HEK293 (cell line): ENCODE measurements around the gene SENP7.

Experiments used
- CTCF ChIA-PET: fragments of 350-600 bp; formaldehyde crosslinking; extraction: SDS; loops from one replicate; lab custom pipeline; 2021; ENCODE audit warnings: antibody characterized with exemption; lab: Yijun Ruan, JAX
- POLR2A ChIA-PET: fragments of 300-600 bp; formaldehyde crosslinking; extraction: SDS; loops from one replicate; lab custom pipeline; 2020; ENCODE audit warnings: antibody characterized with exemption, inconsistent platforms; lab: Yijun Ruan, JAX
- H3K27ac ChIP-seq: fragments of 200-500 bp; sonication (Bioruptor generic); 2 replicates; pipeline ENCODE4 v1.5.1; 2014; ENCODE audit warnings: low read depth, low read length, control low read depth, inconsistent platforms; ENCODE audit errors: extremely low read depth
- H3K36me3 ChIP-seq, 2 experiments: fragments of 200-500 bp in 1 of 2; sonication (Bioruptor generic) in 1 of 2; 1 replicate in 1 of 2; 2 replicates in 1 of 2; pipeline ENCODE4 v1.5.1; 2014 to 2017; ENCODE audit warnings: inconsistent platforms in 2 of 2, low read length in 2 of 2; ENCODE audit not compliant: control insufficient read depth in 2 of 2, insufficient read depth in 1 of 2
- H3K4me1 ChIP-seq: fragments of 200-500 bp; sonication (Bioruptor generic); 2 replicates; pipeline ENCODE4 v1.5.1; 2014; ENCODE audit warnings: mild to moderate bottlenecking, low read length, inconsistent platforms; ENCODE audit not compliant: control insufficient read depth, insufficient read depth
- H3K4me3 ChIP-seq: 2 replicates; pipeline ENCODE4 v1.5.1; 2011; ENCODE audit warnings: low read depth, mild to moderate bottlenecking, control low read depth, low read length, moderate library complexity
- H3K9me3 ChIP-seq: fragments of 200-500 bp; sonication (Bioruptor generic); 2 replicates; pipeline ENCODE4 v1.5.1; 2014; ENCODE audit warnings: low read depth, low read length, inconsistent platforms; ENCODE audit not compliant: control insufficient read depth, insufficient read depth
- HIC1 ChIP-seq: fragments of 450-650 bp; formaldehyde crosslinking; IDR thresholded peaks from 2 replicates; pipeline ENCODE4 v1.5.1; 2016; ENCODE audit warnings: missing biosample characterization, missing genetic modification characterization
- OSR2 ChIP-seq: fragments of 450-650 bp; formaldehyde crosslinking; IDR thresholded peaks from 2 replicates; pipeline ENCODE4 v1.5.1; 2016; ENCODE audit warnings: missing biosample characterization, missing genetic modification characterization
- PRDM2 ChIP-seq: fragments of 450-650 bp; formaldehyde crosslinking; IDR thresholded peaks from 2 replicates; pipeline ENCODE4 v1.5.1; 2016; ENCODE audit warnings: missing biosample characterization, missing genetic modification characterization, borderline replicate concordance
- WT1 ChIP-seq: fragments of 450-650 bp; formaldehyde crosslinking; IDR thresholded peaks from 2 replicates; pipeline ENCODE4 v1.5.1; 2016; ENCODE audit warnings: missing biosample characterization, missing genetic modification characterization
- ZBTB49 ChIP-seq: fragments of 450-650 bp; formaldehyde crosslinking; IDR thresholded peaks from 2 replicates; pipeline ENCODE4 v1.5.1; 2016; ENCODE audit warnings: missing biosample characterization, missing genetic modification characterization, low read depth
- ZFP37 ChIP-seq: fragments of 450-650 bp; formaldehyde crosslinking; IDR thresholded peaks from 2 replicates; pipeline ENCODE4 v1.5.1; 2016; ENCODE audit warnings: missing biosample characterization, missing genetic modification characterization
- ZNF16 ChIP-seq: fragments of 450-650 bp; formaldehyde crosslinking; IDR thresholded peaks from 2 replicates; pipeline ENCODE4 v1.5.1; 2016; ENCODE audit warnings: low read depth, missing biosample characterization, missing genetic modification characterization
- ZNF280D ChIP-seq: fragments of 450-650 bp; formaldehyde crosslinking; IDR thresholded peaks from 2 replicates; pipeline ENCODE4 v1.5.1; 2016; ENCODE audit warnings: missing biosample characterization, missing genetic modification characterization
- ZNF398 ChIP-seq: fragments of 450-650 bp; formaldehyde crosslinking; IDR thresholded peaks from 2 replicates; pipeline ENCODE4 v1.5.1; 2017; ENCODE audit warnings: missing biosample characterization, missing genetic modification characterization
- ZNF48 ChIP-seq: fragments of 450-650 bp; formaldehyde crosslinking; IDR thresholded peaks from 2 replicates; pipeline ENCODE4 v1.5.1; 2016; ENCODE audit warnings: missing biosample characterization, missing genetic modification characterization
- ZNF530 ChIP-seq: fragments of 450-650 bp; formaldehyde crosslinking; IDR thresholded peaks from 2 replicates; pipeline ENCODE4 v1.5.1; 2016; ENCODE audit warnings: low read depth, missing biosample characterization, missing genetic modification characterization
- ZNF677 ChIP-seq: fragments of 450-650 bp; IDR thresholded peaks from 2 replicates; pipeline ENCODE4 v1.5.0; 2018; ENCODE audit warnings: missing biosample characterization, mild to moderate bottlenecking, missing genetic modification characterization, moderate library complexity
- ZNF692 ChIP-seq: fragments of 450-650 bp; formaldehyde crosslinking; IDR thresholded peaks from 2 replicates; pipeline ENCODE4 v1.5.1; 2016; ENCODE audit warnings: missing biosample characterization, missing genetic modification characterization
- ZNF701 ChIP-seq: fragments of 450-650 bp; formaldehyde crosslinking; IDR thresholded peaks from 2 replicates; pipeline ENCODE4 v1.5.1; 2016; ENCODE audit warnings: missing biosample characterization, missing genetic modification characterization
- ZNF777 ChIP-seq: fragments of 450-650 bp; formaldehyde crosslinking; IDR thresholded peaks from 2 replicates; pipeline ENCODE4 v1.5.1; 2017; ENCODE audit warnings: missing biosample characterization, missing genetic modification characterization, borderline replicate concordance
- ZSCAN30 ChIP-seq: fragments of 450-650 bp; IDR thresholded peaks from 2 replicates; pipeline ENCODE4 v1.5.1; 2018; ENCODE audit warnings: missing biosample characterization, mild to moderate bottlenecking, missing genetic modification characterization, moderate library complexity

Gene SENP7

GRCh38 chr3:101527906-101528305 lies 14.9 kb upstream of the SENP7 start (continued):
- TF ChIP-seq ZNF280D (tag by site-specific recombination): no peak
- no peak for TF ChIP-seq ZBTB49 (tag by site-specific recombination)
- no peak for TF ChIP-seq ZNF398 (tag by site-specific recombination)
- TF ChIP-seq ZNF701 (tag by site-specific recombination): no peak

GRCh38 chr3:101527441-101527840 lies 14.4 kb upstream of the SENP7 start:
- ChIA-PET CTCF (no interaction called here), POLR2A (no interaction called here)
- H3K4me1 ChIP-seq: no peaks in the 10 kb centered on the region
- no peak for TF ChIP-seq WT1
- TF ChIP-seq ZNF16: no peak
- TF ChIP-seq ZNF48 (tag by site-specific recombination): no peak
- TF ChIP-seq OSR2: no peak
- TF ChIP-seq PRDM2 (tag by site-specific recombination): no peak
- TF ChIP-seq ZNF692 (tag by site-specific recombination): no peak
- TF ChIP-seq ZNF777 (tag by site-specific recombination): no peak
- no peak for TF ChIP-seq ZNF677
- TF ChIP-seq ZFP37 (tag by site-specific recombination): no peak
- TF ChIP-seq ZNF530 (tag by site-specific recombination): no peak
- TF ChIP-seq ZSCAN30 (tag by site-specific recombination): no peak
- no peak for TF ChIP-seq HIC1
- H3K4me3 ChIP-seq: no peak overlapping the region
- H3K9me3 ChIP-seq: no peaks in the 10 kb centered on the region
- H3K36me3 ChIP-seq: no peaks in the 10 kb centered on the region
- H3K27ac ChIP-seq: no peak overlapping the region
